Adrenal gland (tissue), 5 donors: ENCODE results near the gene STON2.

Source experiments
- POLR2A ChIP-seq, 2 donors: fragments of 450-650 bp; IDR thresholded peaks; one replicate each; pipeline ENCODE4 v1.6.1; 2017; ENCODE audit warnings: antibody characterized with exemption in 2 of 2, mild to moderate bottlenecking in 2 of 2, moderate library complexity in 1 of 2
- TF ChIP-seq, protein P1 (sequence below), 6 experiments: fragments of 450-650 bp in 4 of 6; fragments of 200-600 bp in 2 of 6; sonication (generic) in 1 of 6; IDR thresholded peaks; 1 replicate in 5 of 6; 2 replicates in 1 of 6; pipeline versions ENCODE4 v1.5.1 to v1.8.0; 2016 to 2021; ENCODE audit warnings: antibody characterized with exemption in 6 of 6, mild to moderate bottlenecking in 2 of 6, moderate library complexity in 1 of 6
- donor health status: DM: no; HTN: no; CAD: no.

DNA sequence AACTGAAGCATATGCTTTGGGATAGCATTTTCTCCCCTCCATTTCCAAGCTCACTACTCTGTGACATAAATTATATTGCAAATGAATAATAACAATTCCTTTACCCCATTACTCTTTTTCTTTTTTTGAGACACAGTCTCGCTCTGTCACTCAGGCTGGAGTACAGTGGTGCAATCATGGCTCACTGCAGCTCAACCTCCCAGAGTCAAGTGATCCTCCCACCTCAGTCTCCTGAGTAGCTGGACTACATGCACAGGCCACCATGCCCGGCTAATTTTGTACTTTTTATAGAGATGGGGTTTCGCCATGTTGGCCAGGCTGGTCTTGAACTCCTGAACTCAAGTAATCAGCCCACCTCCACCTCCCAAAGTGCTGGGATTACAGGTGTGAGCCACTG lies 130.1 kb downstream of the STON2 start:
- no peak for TF ChIP-seq POLR2A (IDR thresholded peaks at IDR 0.05)
- TF ChIP-seq, protein P1, sequence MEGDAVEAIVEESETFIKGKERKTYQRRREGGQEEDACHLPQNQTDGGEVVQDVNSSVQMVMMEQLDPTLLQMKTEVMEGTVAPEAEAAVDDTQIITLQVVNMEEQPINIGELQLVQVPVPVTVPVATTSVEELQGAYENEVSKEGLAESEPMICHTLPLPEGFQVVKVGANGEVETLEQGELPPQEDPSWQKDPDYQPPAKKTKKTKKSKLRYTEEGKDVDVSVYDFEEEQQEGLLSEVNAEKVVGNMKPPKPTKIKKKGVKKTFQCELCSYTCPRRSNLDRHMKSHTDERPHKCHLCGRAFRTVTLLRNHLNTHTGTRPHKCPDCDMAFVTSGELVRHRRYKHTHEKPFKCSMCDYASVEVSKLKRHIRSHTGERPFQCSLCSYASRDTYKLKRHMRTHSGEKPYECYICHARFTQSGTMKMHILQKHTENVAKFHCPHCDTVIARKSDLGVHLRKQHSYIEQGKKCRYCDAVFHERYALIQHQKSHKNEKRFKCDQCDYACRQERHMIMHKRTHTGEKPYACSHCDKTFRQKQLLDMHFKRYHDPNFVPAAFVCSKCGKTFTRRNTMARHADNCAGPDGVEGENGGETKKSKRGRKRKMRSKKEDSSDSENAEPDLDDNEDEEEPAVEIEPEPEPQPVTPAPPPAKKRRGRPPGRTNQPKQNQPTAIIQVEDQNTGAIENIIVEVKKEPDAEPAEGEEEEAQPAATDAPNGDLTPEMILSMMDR (IDR thresholded peaks at IDR 0.05) = no peak
